Sigmoid colon (tissue), 7 donors: ENCODE measurements around the gene TACC2. TPM values are rescaled to one million over a fixed set of nuclear protein-coding genes. Genes with fewer than 3 reads are reported as not detected.
"Not testable (repeated sequence)": the region's sequence is repeated elsewhere in the genome, so short reads cannot be mapped to it uniquely, and the experiment has no call there.

Experiments
- DNase-seq: peaks from one replicate; pipeline ENCODE4 v3.0.0-alpha.2; 2019
- H3K27ac ChIP-seq, 4 donors: fragments of 200-600 bp; sonication (generic); one replicate each; pipeline ENCODE4 v1.5.1; 2016 to 2019; ENCODE audit warnings: mild to moderate bottlenecking in 1 of 4
- H3K27me3 ChIP-seq, 3 donors: fragments of 200-600 bp; sonication (generic); one replicate each; pipeline ENCODE4 v1.5.1; 2019; ENCODE audit warnings: mild to moderate bottlenecking in 1 of 3
- H3K36me3 ChIP-seq, 4 donors: fragments of 200-600 bp; sonication (generic); one replicate each; pipeline ENCODE4 v1.5.1; 2016 to 2019
- H3K4me1 ChIP-seq, 4 donors: fragments of 200-600 bp; sonication (generic); one replicate each; pipeline ENCODE4 v1.5.1; 2017 to 2019
- H3K4me3 ChIP-seq, 4 donors: fragments of 200-600 bp; sonication (generic); one replicate each; pipeline ENCODE4 v1.5.1; 2017 to 2019; ENCODE audit warnings: mild to moderate bottlenecking in 2 of 4, moderate library complexity in 1 of 4
- H3K9me3 ChIP-seq, 4 donors: fragments of 200-600 bp in 3 of 4; sonication (generic) in 3 of 4; one replicate each; pipeline versions ENCODE4 v1.5.1 to v1.6.1; 2013 to 2019
- CTCF ChIP-seq, 4 experiments: fragments of 450-650 bp in 3 of 4; fragments of 200-600 bp in 1 of 4; IDR thresholded peaks; one replicate each; pipeline ENCODE4 v1.5.1; 2016 to 2019; ENCODE audit warnings: antibody characterized with exemption in 4 of 4, mild to moderate bottlenecking in 3 of 4, moderate library complexity in 2 of 4
- EP300 ChIP-seq, 4 donors: sonication (generic); formaldehyde crosslinking; IDR thresholded peaks; one replicate each; pipeline ENCODE4 v1.6.1; 2017; ENCODE audit warnings: antibody characterized with exemption in 4 of 4
- POLR2A ChIP-seq, 2 donors: fragments of 450-650 bp; IDR thresholded peaks; one replicate each; pipeline ENCODE4 v1.6.1; 2016; ENCODE audit warnings: antibody characterized with exemption in 2 of 2, mild to moderate bottlenecking in 2 of 2, moderate library complexity in 2 of 2
- POLR2AphosphoS5 ChIP-seq, 4 donors: sonication (generic); formaldehyde crosslinking; IDR thresholded peaks; one replicate each; pipeline ENCODE4 v1.6.1; 2017; ENCODE audit warnings: antibody characterized with exemption in 4 of 4
- WGBS, 2 donors: extraction: QIAGEN DNeasy Blood & Tissue Kit; methylation state at CpG; one replicate each; pipeline ENCODE4 v1.1.7; 2013; 5-methylcytosine and 5-hydroxymethylcytosine counted together
- intact Hi-C: fragments of 100-400 bp; cut with DNase I; formaldehyde crosslinking; loops from one replicate; pipeline ENCODE4 v1.15.1; 2023
- polyA plus RNA-seq, 3 donors: library from polyadenylated mRNA; stranded (reverse); fragments of 200-250 nt; gene quantifications; one replicate each; pipeline ENCODE4 v1.2.3, GENCODE V29; 2013
- total RNA-seq, 4 donors: library from RNA; depleted of rRNA; stranded (reverse); fragments of >200 nt; gene quantifications; one replicate each; pipeline ENCODE4 v1.1.0, GENCODE V29; 2016
- donor health status: healthy with polysubstance abuse.
- donor health status: Bipolar disorder and iron deficiency.
- donor health status: healthy.

The TACC2 gene
- total and polyA plus RNA-seq, 7 donors, result 43.7 to 173 (median 71.0) TPM

GRCh38 chr10:122099562-122099961 lies 110.6 kb downstream of the TACC2 start:
- no peaks in the 10 kb centered on the region for H3K27me3 ChIP-seq
- no peaks in the 10 kb centered on the region for H3K36me3 ChIP-seq
- TF ChIP-seq EP300 (IDR thresholded peaks at IDR 0.05) (no peak), CTCF (IDR thresholded peaks at IDR 0.05) (no peak), POLR2AphosphoS5 (IDR thresholded peaks at IDR 0.05) (no peak), POLR2A (IDR thresholded peaks at IDR 0.05) (no peak)
- H3K4me1 ChIP-seq, result peaks cover 0 to 41% (median 30%) of the 10 kb centered on the region in 4 donors
- H3K9me3 ChIP-seq, result no peaks in the 10 kb centered on the region
- DNase-seq, result no peak
- WGBS, 2 donors, result 44 to 51% methylated on average over 2 of the region's 2 CpGs
- no peak overlapping the region for H3K4me3 ChIP-seq
- intact Hi-C loops, result no loop called here
- H3K27ac ChIP-seq, result peak overlapping the region in 3 of 4 donors; percentile 30 to 72 (median 45)

GRCh38 chr10:122102146-122102868 lies 113.3 kb downstream of the TACC2 start:
- peak overlapping the region; percentile 5 to 50 (median 38) for H3K27ac ChIP-seq
- no peaks in the 10 kb centered on the region for H3K36me3 ChIP-seq
- H3K9me3 ChIP-seq, result no peaks in the 10 kb centered on the region
- no peak for DNase-seq
- no peak for TF ChIP-seq POLR2AphosphoS5 (IDR thresholded peaks at IDR 0.05)
- no peak for TF ChIP-seq EP300 (IDR thresholded peaks at IDR 0.05)
- TF ChIP-seq POLR2A (IDR thresholded peaks at IDR 0.05), result no peak
- no peak for TF ChIP-seq CTCF (IDR thresholded peaks at IDR 0.05)
- H3K4me1 ChIP-seq, result peaks cover 0 to 31% (median 23%) of the 10 kb centered on the region in 4 donors
- no peak overlapping the region for H3K4me3 ChIP-seq
- no peaks in the 10 kb centered on the region for H3K27me3 ChIP-seq
- intact Hi-C loops, result no loop called here
- WGBS, 2 donors, result 58 to 82% methylated on average over 15 of the region's 15 CpGs

- Histone ChIP-seq H3K4me1 (peaks cover 0 to 28% (median 21%) of the 10 kb centered on the region in 4 donors), H3K27me3 (no peaks in the 10 kb centered on the region), H3K4me3 (no peak overlapping the region), H3K27ac (peak overlapping the region; percentile 5 to 50 (median 38)), H3K9me3 (no peaks in the 10 kb centered on the region), H3K36me3 (no peaks in the 10 kb centered on the region)
- 80 to 87% methylated on average over 3 of the region's 3 CpGs for WGBS, 2 donors
- TF ChIP-seq POLR2A (IDR thresholded peaks at IDR 0.05), result no peak
- peak; percentile 20 for DNase-seq
- intact Hi-C loops, result no loop called here
These were observed 114.0 kb downstream of the TACC2 start for GRCh38 chr10:122102869-122103525.

- peak overlapping the region in 1 of 4 donors; percentile 50 for H3K27ac ChIP-seq
- H3K9me3 ChIP-seq, result no peaks in the 10 kb centered on the region
- no peak overlapping the region for H3K4me3 ChIP-seq
- TF ChIP-seq EP300 (IDR thresholded peaks at IDR 0.05) (no peak), POLR2AphosphoS5 (IDR thresholded peaks at IDR 0.05) (no peak), CTCF (IDR thresholded peaks at IDR 0.05) (no peak), POLR2A (IDR thresholded peaks at IDR 0.05) (no peak)
- WGBS, 2 donors, result 91 to 94% methylated on average over 4 of the region's 4 CpGs
- DNase-seq, result peak; percentile 56
- peaks cover 0 to 24% (median 20%) of the 10 kb centered on the region in 4 donors for H3K4me1 ChIP-seq
- no peaks in the 10 kb centered on the region for H3K27me3 ChIP-seq
- H3K36me3 ChIP-seq, result no peaks in the 10 kb centered on the region
- intact Hi-C loops, result no loop called here
These were observed 114.6 kb downstream of the TACC2 start for GRCh38 chr10:122103592-122103991.

- H3K4me3 ChIP-seq, H3K9me3 ChIP-seq, H3K27me3 ChIP-seq, DNase-seq, intact Hi-C loops, H3K27ac ChIP-seq, H3K36me3 ChIP-seq, H3K4me1 ChIP-seq: not testable (repeated sequence)
- 91 to 95% methylated on average over 13 of the region's 13 CpGs for WGBS, 2 donors
These were observed 119.8 kb downstream of the TACC2 start for GRCh38 chr10:122108786-122109185.
